A673 (cell line): ENCODE measurements around the gene PRKAG2. TPM values are rescaled to one million over a fixed set of nuclear protein-coding genes. Genes with fewer than 3 reads are reported as not detected.

Experiments
- BruUV-seq: library from RNA; stranded (reverse); fragments of 400-500 nt; replicated peaks from 2 replicates; lab custom pipeline; 2021; lab: Mats Ljungman, UMichigan
- CTCF ChIA-PET: fragments of 300-600 bp; sonication (Branson Sonifier 250); formaldehyde crosslinking; loops from one replicate; lab custom pipeline; 2022; ENCODE audit warnings: antibody characterized with exemption; lab: Charles Lee
- POLR2A ChIA-PET: fragments of 300-600 bp; sonication (Branson Sonifier 250); formaldehyde crosslinking; loops from one replicate; lab custom pipeline; 2022; ENCODE audit warnings: antibody characterized with exemption; ENCODE audit not compliant: low non-redundant PET; lab: Charles Lee
- DNase-seq: peaks from one replicate; pipeline ENCODE4 v3.0.0-alpha.2; 2015; ENCODE audit warnings: low spot score
- H3K27ac ChIP-seq: fragments of 200-600 bp; sonication (generic); 2 replicates; pipeline ENCODE4 v1.5.1; 2016; ENCODE audit warnings: mixed run types, low read depth, mild to moderate bottlenecking, mixed read lengths, antibody characterized with exemption, low read length; ENCODE audit not compliant: poor library complexity, severe bottlenecking
- H3K27me3 ChIP-seq: fragments of 200-600 bp; sonication (generic); replicated peaks from 2 replicates; pipeline ENCODE4 v1.6.1; 2017; ENCODE audit warnings: mixed run types, low read depth, mild to moderate bottlenecking, mixed read lengths, antibody characterized with exemption, low read length; ENCODE audit not compliant: insufficient read depth, poor library complexity
- H3K36me3 ChIP-seq: fragments of 200-600 bp; sonication (generic); 2 replicates; pipeline ENCODE4 v1.6.1; 2016; ENCODE audit warnings: mixed run types, mild to moderate bottlenecking, mixed read lengths, antibody characterized with exemption, low read length; ENCODE audit not compliant: insufficient read depth, poor library complexity, severe bottlenecking
- H3K4me1 ChIP-seq: fragments of 200-600 bp; sonication (generic); 2 replicates; pipeline ENCODE4 v1.6.1; 2017; ENCODE audit warnings: mixed run types, mild to moderate bottlenecking, mixed read lengths, antibody characterized with exemption, low read length; ENCODE audit not compliant: insufficient read depth, poor library complexity, severe bottlenecking
- H3K4me3 ChIP-seq: fragments of 200-600 bp; sonication (generic); 2 replicates; pipeline ENCODE4 v1.5.1; 2016; ENCODE audit warnings: low read depth, mixed run types, mild to moderate bottlenecking, mixed read lengths, low read length; ENCODE audit not compliant: poor library complexity, severe bottlenecking
- H3K9me3 ChIP-seq: fragments of 200-600 bp; sonication (generic); 2 replicates; pipeline ENCODE4 v1.6.1; 2016; ENCODE audit warnings: mixed run types, low read depth, mild to moderate bottlenecking, mixed read lengths, antibody characterized with exemption, low read length; ENCODE audit not compliant: poor library complexity, severe bottlenecking
- EZH2 ChIP-seq: fragments of 200-600 bp; sonication (generic); IDR thresholded peaks from 2 replicates; pipeline ENCODE4 v1.6.1; 2017; ENCODE audit warnings: borderline replicate concordance, low read depth, mild to moderate bottlenecking, mixed read lengths, antibody characterized with exemption, low read length; ENCODE audit not compliant: poor library complexity, severe bottlenecking
- intact Hi-C: fragments of 100-400 bp; cut with micrococcal nuclease; formaldehyde crosslinking; loops from one replicate; pipeline ENCODE4 v1.10.0; 2022; ENCODE audit not compliant: unreplicated experiment
- total RNA-seq: library from RNA; stranded (reverse); gene quantifications from 2 replicates; pipeline ENCODE4 v1.2.3, GENCODE V29; 2021
- TF ChIP-seq, protein P1 (sequence below): fragments of 300-800, 200-600 bp; sonication (generic); conservative IDR thresholded peaks from 2 replicates; pipeline ENCODE4 v1.5.1; 2017; ENCODE audit warnings: low read depth, mild to moderate bottlenecking, antibody characterized with exemption, low read length, moderate library complexity, mixed read lengths

Gene PRKAG2
- total RNA-seq, 1 experiment from 2014 or later: 11.6 TPM

DNA sequence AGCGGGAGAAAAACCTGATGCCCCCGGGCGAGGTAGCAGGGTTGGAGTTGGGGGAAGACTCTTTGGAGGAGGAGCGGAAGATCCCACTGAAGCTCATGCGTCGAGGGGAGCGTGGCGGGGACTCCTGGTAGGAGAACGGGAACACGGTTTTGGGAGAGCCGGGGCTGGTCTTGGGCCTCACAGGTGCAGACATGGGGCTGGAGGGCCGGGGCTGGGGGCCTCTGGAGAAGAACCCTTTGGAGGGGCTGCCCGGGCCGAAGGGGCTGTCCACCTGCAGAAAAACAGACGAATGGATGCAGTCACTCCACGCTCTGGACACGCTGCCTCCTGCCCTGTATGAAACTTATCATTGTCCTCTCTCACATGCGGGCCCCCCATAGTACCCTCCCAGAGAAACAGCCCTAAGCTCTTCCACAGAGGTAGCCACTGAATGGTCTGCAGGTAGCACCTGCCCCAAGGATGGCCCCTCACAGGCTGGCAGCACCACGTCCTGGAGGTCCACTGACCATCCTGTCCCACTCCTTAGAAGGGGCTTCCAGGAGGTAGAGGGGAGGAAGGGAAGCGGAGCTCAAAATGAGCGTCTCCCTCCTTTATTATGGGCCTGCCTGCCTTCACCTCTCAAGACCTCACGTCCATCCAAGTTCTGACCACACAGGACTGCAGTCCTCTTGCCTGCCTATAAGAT lies 95.6 kb downstream of the PRKAG2 start:
- CTCF ChIA-PET: no interaction called here

DNA sequence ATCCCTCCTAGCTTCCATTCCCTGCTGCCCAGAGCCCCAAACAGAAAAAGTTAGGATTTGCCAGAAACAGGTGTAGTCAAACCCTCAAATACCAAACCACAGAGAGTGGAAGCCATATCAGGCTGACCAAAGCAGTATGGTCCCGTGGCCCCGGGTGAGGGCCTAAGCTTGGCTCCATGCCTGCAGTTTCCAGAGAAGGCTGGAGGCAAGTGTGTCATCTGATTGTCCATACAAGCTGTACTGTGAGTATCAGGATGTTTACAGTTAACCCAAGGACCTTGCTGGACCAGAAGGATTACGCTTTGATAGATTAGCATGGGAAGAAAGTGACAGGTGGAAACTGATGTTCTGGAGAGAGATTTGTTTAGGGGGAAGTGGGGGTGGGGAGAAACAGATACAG lies 96.3 kb downstream of the PRKAG2 start:
- ChIA-PET CTCF (no interaction called here), POLR2A (no interaction called here)
- Histone ChIP-seq H3K4me1 (peaks cover 8% of the 10 kb centered on the region), H3K9me3 (no peaks in the 10 kb centered on the region), H3K27ac (no peak overlapping the region), H3K36me3 (no peaks in the 10 kb centered on the region), H3K4me3 (no peak overlapping the region), H3K27me3 (no peaks in the 10 kb centered on the region)
- TF ChIP-seq EZH2: no peak
- TF ChIP-seq, protein P1, sequence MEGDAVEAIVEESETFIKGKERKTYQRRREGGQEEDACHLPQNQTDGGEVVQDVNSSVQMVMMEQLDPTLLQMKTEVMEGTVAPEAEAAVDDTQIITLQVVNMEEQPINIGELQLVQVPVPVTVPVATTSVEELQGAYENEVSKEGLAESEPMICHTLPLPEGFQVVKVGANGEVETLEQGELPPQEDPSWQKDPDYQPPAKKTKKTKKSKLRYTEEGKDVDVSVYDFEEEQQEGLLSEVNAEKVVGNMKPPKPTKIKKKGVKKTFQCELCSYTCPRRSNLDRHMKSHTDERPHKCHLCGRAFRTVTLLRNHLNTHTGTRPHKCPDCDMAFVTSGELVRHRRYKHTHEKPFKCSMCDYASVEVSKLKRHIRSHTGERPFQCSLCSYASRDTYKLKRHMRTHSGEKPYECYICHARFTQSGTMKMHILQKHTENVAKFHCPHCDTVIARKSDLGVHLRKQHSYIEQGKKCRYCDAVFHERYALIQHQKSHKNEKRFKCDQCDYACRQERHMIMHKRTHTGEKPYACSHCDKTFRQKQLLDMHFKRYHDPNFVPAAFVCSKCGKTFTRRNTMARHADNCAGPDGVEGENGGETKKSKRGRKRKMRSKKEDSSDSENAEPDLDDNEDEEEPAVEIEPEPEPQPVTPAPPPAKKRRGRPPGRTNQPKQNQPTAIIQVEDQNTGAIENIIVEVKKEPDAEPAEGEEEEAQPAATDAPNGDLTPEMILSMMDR: no peak
- intact Hi-C loops: loop anchor here (5.0 kb wide), 1 partner anchor 97 kb away; the partner anchor contains the start of gene PRKAG2
- no TSS peak for BruUV-seq
- no peak for DNase-seq

More for the DNA sequence above, 95.6 kb downstream of the PRKAG2 start:
- H3K36me3 ChIP-seq: no peaks in the 10 kb centered on the region
- intact Hi-C loops: loop anchor here (5.0 kb wide), 1 partner anchor 96 kb away; the partner anchor contains the start of gene PRKAG2
- no peak for DNase-seq
- BruUV-seq: no TSS peak
- H3K27ac ChIP-seq: no peak overlapping the region
- no peaks in the 10 kb centered on the region for H3K27me3 ChIP-seq
- peaks cover 8% of the 10 kb centered on the region for H3K4me1 ChIP-seq
- no peak overlapping the region for H3K4me3 ChIP-seq
- H3K9me3 ChIP-seq: no peaks in the 10 kb centered on the region
- TF ChIP-seq, protein P1: no peak
- no peak for TF ChIP-seq EZH2
- POLR2A ChIA-PET: no interaction called here

DNA sequence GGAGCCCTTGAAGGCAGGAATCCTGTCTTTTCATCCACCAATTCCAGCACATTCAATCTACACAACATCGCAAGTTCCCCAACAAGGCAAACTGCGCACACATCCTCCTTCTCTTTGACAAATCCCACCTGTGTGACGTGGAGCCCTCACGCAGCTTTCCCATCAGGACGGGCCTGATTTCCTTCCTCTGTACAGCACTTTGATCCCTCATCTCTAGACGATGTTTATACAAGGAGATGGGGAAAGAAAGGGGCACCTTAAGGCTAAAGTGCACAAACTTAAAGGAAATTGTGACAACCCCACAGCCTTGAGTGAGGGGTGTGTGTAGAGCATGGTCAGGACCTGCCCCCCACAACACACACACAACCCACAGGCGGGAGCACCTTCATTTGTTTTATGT lies 97.2 kb downstream of the PRKAG2 start:
- H3K9me3 ChIP-seq: no peaks in the 10 kb centered on the region
- intact Hi-C loops: loop anchor here (5.0 kb wide), 1 partner anchor 98 kb away; the partner anchor contains the start of gene PRKAG2
- TF ChIP-seq, protein P1: no peak
- no peak for TF ChIP-seq EZH2

More for the DNA sequence above, 97.2 kb downstream of the PRKAG2 start:
- H3K36me3 ChIP-seq: no peaks in the 10 kb centered on the region
- no TSS peak for BruUV-seq
- H3K27ac ChIP-seq: no peak overlapping the region
- ChIA-PET POLR2A (no interaction called here), CTCF (no interaction called here)
- peaks cover 8% of the 10 kb centered on the region for H3K4me1 ChIP-seq
- no peak for DNase-seq
- H3K4me3 ChIP-seq: no peak overlapping the region
- H3K27me3 ChIP-seq: no peaks in the 10 kb centered on the region
